GM21576 (cell line): ENCODE results near the gene MVB12B.
"Not testable (repeated sequence)": the region's sequence is repeated elsewhere in the genome, so short reads cannot be mapped to it uniquely, and the experiment has no call there.

Experiments
- ATAC-seq: cut with Tn5 transposase; IDR thresholded peaks from one replicate; pipeline ENCODE4 v1.9.1; 2021; ENCODE audit warnings: mild to moderate bottlenecking, moderate library complexity; ENCODE audit not compliant: unreplicated experiment

The MVB12B gene

DNA sequence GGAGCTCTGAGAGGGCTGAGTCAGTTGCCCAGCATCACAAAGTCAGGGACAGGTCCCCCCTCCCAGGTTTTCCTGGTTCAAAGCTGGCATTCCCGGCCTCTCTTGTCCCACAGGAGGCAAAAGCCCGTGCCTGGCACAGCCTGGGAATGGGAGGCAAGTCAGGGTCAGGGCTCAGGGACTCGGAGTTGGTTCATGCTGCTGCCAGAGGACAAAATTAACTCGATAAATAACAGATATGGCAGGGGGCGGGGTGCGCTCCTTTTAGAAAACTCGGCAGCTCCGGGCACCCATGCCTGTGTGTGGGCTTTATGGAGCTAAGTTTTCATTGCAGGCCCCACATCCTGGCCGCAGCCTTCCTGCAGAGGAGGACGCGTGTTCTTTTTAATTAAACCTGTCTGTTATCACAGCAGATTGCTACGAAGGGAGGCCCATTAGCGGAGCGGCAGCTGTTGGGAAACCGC lies 224.3 kb downstream of the MVB12B start:
- ATAC-seq, result no peak

DNA sequence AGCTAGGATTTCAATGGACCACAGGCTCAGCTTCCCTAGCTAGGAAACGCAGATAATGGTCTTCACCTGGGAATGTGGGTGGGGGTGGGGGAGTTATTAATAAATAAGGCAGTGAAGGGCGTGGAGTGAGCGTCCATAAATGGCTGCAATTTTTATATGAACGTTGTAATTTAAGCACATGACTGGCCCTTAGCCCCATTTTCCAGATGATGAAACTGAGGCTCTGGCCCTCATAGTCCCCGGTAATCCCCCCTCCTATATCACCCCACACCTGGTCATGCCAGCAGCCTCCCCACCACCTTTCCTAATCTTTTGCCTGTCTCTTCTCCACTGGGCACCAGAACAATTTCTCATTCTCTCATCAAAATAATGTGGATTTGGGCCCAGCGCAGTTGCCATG lies 225.2 kb downstream of the MVB12B start:
- ATAC-seq, result no peak

DNA sequence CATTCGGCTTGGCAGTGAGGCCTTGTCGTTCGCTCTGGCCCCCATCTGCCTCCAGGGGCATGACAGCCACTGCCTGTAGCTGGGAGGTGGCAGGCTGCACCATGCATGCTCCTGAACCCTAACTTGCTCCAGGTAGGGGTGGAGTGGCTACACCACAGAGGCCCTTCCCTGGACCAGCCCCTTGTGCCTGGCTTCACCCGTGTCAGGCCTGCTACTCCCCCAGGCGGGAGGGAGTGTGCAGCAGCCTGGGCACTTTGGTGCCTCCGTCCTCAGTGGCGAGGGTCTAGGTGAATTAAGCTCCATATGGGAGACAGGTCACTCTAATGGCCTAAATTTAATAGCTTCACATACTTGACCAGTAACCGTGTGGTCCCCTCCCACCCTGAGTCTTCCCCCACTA lies 227.7 kb downstream of the MVB12B start:
- ATAC-seq, result no peak

DNA sequence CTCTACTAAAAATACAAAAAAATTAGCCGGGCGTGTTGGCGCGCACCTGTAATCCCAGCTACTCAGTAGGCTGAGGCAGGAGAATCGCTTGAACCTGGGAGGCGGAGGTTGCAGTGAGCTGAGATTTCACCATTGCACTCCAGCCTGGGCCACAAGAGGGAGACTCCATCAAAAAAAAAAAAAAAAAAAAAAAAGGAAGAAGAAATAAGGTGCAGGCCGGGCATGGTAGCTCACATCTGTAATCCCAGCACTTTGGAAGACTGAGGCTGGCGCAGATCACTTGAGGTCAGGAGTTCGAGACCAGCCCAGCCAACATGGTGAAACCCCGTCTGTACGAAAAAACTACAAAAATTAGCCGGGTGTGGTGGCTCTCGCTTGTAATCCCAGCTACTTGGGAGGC lies 228.8 kb downstream of the MVB12B start:
- ATAC-seq, result not testable (repeated sequence)
